Endothelial cell of umbilical vein (primary cell): ENCODE measurements around the gene EXOC3. TPM values are rescaled to one million over a fixed set of nuclear protein-coding genes. Genes with fewer than 3 reads are reported as not detected.

Experiments used
- BruUV-seq: library from RNA; stranded (reverse); fragments of 400-500 nt; replicated peaks from 2 replicates; lab custom pipeline; 2021; lab: Mats Ljungman, UMichigan
- CTCF ChIA-PET: fragments of 300-600, 350-600 bp; sonication (Branson Sonifier 250); formaldehyde crosslinking; loops from one replicate; lab custom pipeline; 2021; ENCODE audit warnings: antibody characterized with exemption, inconsistent platforms; lab: Charles Lee
- POLR2A ChIA-PET: fragments of 300-600, 350-600 bp; sonication (Branson Sonifier 250); formaldehyde crosslinking; loops from one replicate; lab custom pipeline; 2021; ENCODE audit warnings: antibody characterized with exemption, inconsistent platforms; lab: Charles Lee
- DNase-seq: peaks from one replicate; pipeline ENCODE4 v3.0.0-alpha.2; 2011; ENCODE audit warnings: low read depth, low spot score
- FAIRE-seq: peaks from 2 replicates; lab custom pipeline; 2011; peaks lifted over from hg19 to GRCh38; lab: Jason Lieb, UNC
- H2AFZ ChIP-seq: 2 replicates; pipeline ENCODE4 v1.6.0; 2012; ENCODE audit warnings: low read depth, low read length, control low read depth, inconsistent platforms
- H3K27ac ChIP-seq: 2 replicates; pipeline ENCODE4 v1.5.1; 2011; ENCODE audit warnings: low read depth, mild to moderate bottlenecking, control low read depth, low read length, moderate library complexity; ENCODE audit not compliant: insufficient read depth
- H3K27me3 ChIP-seq, 2 experiments: 2 replicates each; pipeline versions ENCODE4 v1.6.0 to v1.6.1; 2011; ENCODE audit warnings: low read length in 2 of 2, mixed read lengths in 1 of 2; ENCODE audit not compliant: control insufficient read depth in 2 of 2, insufficient read depth in 2 of 2
- H3K36me3 ChIP-seq, 2 experiments: 2 replicates in 1 of 2; 3 replicates in 1 of 2; pipeline ENCODE4 v1.5.1; 2011; ENCODE audit warnings: low read length in 2 of 2, mild to moderate bottlenecking in 1 of 2, moderate library complexity in 1 of 2; ENCODE audit not compliant: control insufficient read depth in 2 of 2, insufficient read depth in 2 of 2; ENCODE audit errors: extremely low read depth in 1 of 2
- H3K4me1 ChIP-seq: 3 replicates; pipeline ENCODE4 v1.5.1; 2011; ENCODE audit warnings: mild to moderate bottlenecking, low read length; ENCODE audit not compliant: control insufficient read depth, insufficient read depth; ENCODE audit errors: extremely low read depth
- H3K4me2 ChIP-seq: 2 replicates; pipeline ENCODE4 v1.6.1; 2011; ENCODE audit warnings: low read length, control low read depth, mixed read lengths; ENCODE audit not compliant: insufficient read depth
- H3K4me3 ChIP-seq, 3 experiments: fragments of 200-600 bp in 1 of 3; sonication (generic), shearing (Covaris generic) in 1 of 3; replicated peaks in 1 of 3; 2 replicates each; pipeline ENCODE4 v1.5.1; 2011 to 2016; ENCODE audit warnings: control low read depth in 3 of 3, low read length in 3 of 3, mild to moderate bottlenecking in 2 of 3, inconsistent platforms in 1 of 3, low read depth in 1 of 3, moderate library complexity in 1 of 3; ENCODE audit not compliant: insufficient read depth in 1 of 3
- H3K79me2 ChIP-seq: 2 replicates; pipeline ENCODE4 v1.6.0; 2012; ENCODE audit warnings: low read length, inconsistent platforms; ENCODE audit not compliant: control insufficient read depth, insufficient read depth
- H3K9ac ChIP-seq: replicated peaks from 2 replicates; pipeline ENCODE3; 2011; ENCODE audit warnings: low read length, control low read depth; ENCODE audit not compliant: insufficient read depth; ENCODE audit errors: extremely low read depth
- H3K9me1 ChIP-seq: replicated peaks from 3 replicates; pipeline ENCODE4 v1.6.0; 2011; ENCODE audit warnings: mild to moderate bottlenecking, low read length; ENCODE audit not compliant: control insufficient read depth, insufficient read depth; ENCODE audit errors: extremely low read depth
- H3K9me3 ChIP-seq: replicated peaks from 2 replicates; pipeline ENCODE4 v1.5.1; 2012; ENCODE audit warnings: low read length, inconsistent platforms; ENCODE audit not compliant: control insufficient read depth, insufficient read depth
- H4K20me1 ChIP-seq: replicated peaks from 2 replicates; pipeline ENCODE3; 2011; ENCODE audit warnings: mild to moderate bottlenecking, low read length; ENCODE audit not compliant: control insufficient read depth, insufficient read depth; ENCODE audit errors: extremely low read depth
- CTCF ChIP-seq, 2 donors: IDR thresholded peaks; 1 replicate in 1 of 2; 2 replicates in 1 of 2; pipeline ENCODE4 v1.5.1; 2011; ENCODE audit warnings: low read length in 2 of 2, mild to moderate bottlenecking in 2 of 2, moderate library complexity in 2 of 2, control low read depth in 1 of 2, inconsistent platforms in 1 of 2, low read depth in 1 of 2; ENCODE audit not compliant: insufficient read depth in 1 of 2; ENCODE audit errors: extremely low read depth in 1 of 2
- EZH2 ChIP-seq: IDR thresholded peaks from 2 replicates; pipeline ENCODE4 v1.6.1; 2012; ENCODE audit warnings: borderline replicate concordance, low read depth, mild to moderate bottlenecking, moderate library complexity, low read length, inconsistent platforms; ENCODE audit not compliant: severe bottlenecking
- FOS ChIP-seq: IDR thresholded peaks from 2 replicates; pipeline ENCODE4 v1.6.1; 2011; ENCODE audit warnings: mild to moderate bottlenecking, low read length, moderate library complexity, borderline replicate concordance; ENCODE audit not compliant: insufficient read depth
- GATA2 ChIP-seq: IDR thresholded peaks from 2 replicates; pipeline ENCODE4 v1.7.0; 2011; ENCODE audit warnings: low read depth, mild to moderate bottlenecking, moderate library complexity, mixed read lengths, low read length; ENCODE audit not compliant: insufficient read length, insufficient read depth
- JUN ChIP-seq: IDR thresholded peaks from 2 replicates; pipeline ENCODE4 v1.6.1; 2011; ENCODE audit warnings: borderline replicate concordance, low read depth; ENCODE audit not compliant: insufficient read length, insufficient read depth
- MAX ChIP-seq: IDR thresholded peaks from 2 replicates; pipeline ENCODE4 v1.6.1; 2011; ENCODE audit not compliant: insufficient read depth, insufficient read length
- MYC ChIP-seq: IDR thresholded peaks from one replicate; pipeline ENCODE4 v1.6.1; 2011; ENCODE audit warnings: mild to moderate bottlenecking, low read depth, low read length
- POLR2A ChIP-seq: IDR thresholded peaks from 2 replicates; pipeline ENCODE4 v1.6.1; 2012; ENCODE audit warnings: low read depth, mild to moderate bottlenecking, control low read depth, low read length
- POLR2AphosphoS5 ChIP-seq: IDR thresholded peaks from 2 replicates; pipeline ENCODE4 v1.6.1; 2012; ENCODE audit warnings: low read depth, mild to moderate bottlenecking, control low read depth, low read length, moderate library complexity; ENCODE audit not compliant: insufficient read depth
- dilution Hi-C: fragments of 300-500 bp; cut with MboI; formaldehyde crosslinking; loops from one replicate; pipeline ENCODE4 v1.15.0; 2019; ENCODE audit warnings: low sequenced_read_pairs; ENCODE audit not compliant: extremely low pct_ligation_motif_present
- intact Hi-C: fragments of 100-400 bp; cut with micrococcal nuclease; formaldehyde crosslinking; loops from one replicate; pipeline ENCODE4 v1.10.0; 2022
- polyA plus RNA-seq, 4 experiments: library from polyadenylated mRNA; depleted of rRNA in 3 of 4; stranded (reverse) in 3 of 4; unstranded in 1 of 4; fragments of >200 nt; gene quantifications; 2 replicates each; pipeline versions ENCODE4 v1.2.1 to v1.2.3, GENCODE V29; 2011 to 2012; ENCODE audit warnings: missing spikeins in 1 of 4
- total RNA-seq: library from RNA; stranded (reverse); gene quantifications from 2 replicates; pipeline ENCODE4 v1.2.3, GENCODE V29; 2021

The EXOC3 gene
- total and polyA plus RNA-seq, 2 donors (not counting 3 experiments of a cell fraction or from before 2014, with no cell fraction given), result 26.4 to 52.9 TPM

GRCh38 chr5:462051-462481, 19.1 kb downstream of the EXOC3 start:
- Histone ChIP-seq H3K27me3 (no peaks in the 10 kb centered on the region), H3K4me2 (no peak overlapping the region), H2AFZ (no peak overlapping the region), H3K4me1 (no peaks in the 10 kb centered on the region), H3K9me3 (no peaks in the 10 kb centered on the region), H3K9me1 (no peaks in the 10 kb centered on the region), H4K20me1 (no peaks in the 10 kb centered on the region), H3K27ac (no peak overlapping the region), H3K4me3 (no peak overlapping the region), H3K36me3 (peaks cover 5 to 39% of the 10 kb centered on the region in 2 experiments), H3K9ac (no peak overlapping the region), H3K79me2 (peaks cover 4% of the 10 kb centered on the region)
- dilution Hi-C loops, result no loop called here
- BruUV-seq, result no TSS peak
- ChIA-PET POLR2A (no interaction called here), CTCF (interaction anchor here (1.0 kb wide), 1 partner anchor 15 kb away, joined by 3 read pairs; no protein-coding TSS in a partner anchor)
- intact Hi-C loops, result no loop called here
- TF ChIP-seq FOS, result no peak
- TF ChIP-seq JUN, result no peak
- TF ChIP-seq GATA2, result no peak
- no peak for TF ChIP-seq POLR2A
- TF ChIP-seq POLR2AphosphoS5, result no peak
- no peak for TF ChIP-seq MAX
- TF ChIP-seq CTCF (IDR thresholded peaks at IDR 0.05; ENCODE audit: extremely low read depth in 1 of 2, insufficient read depth in 1 of 2, low read depth in 1 of 2, low read length in 2 of 2), result no peak
- no peak for TF ChIP-seq EZH2
- TF ChIP-seq MYC, result no peak
- FAIRE-seq (no peak), DNase-seq (no peak)
